Measurements from ENCODE around the gene EEA1. TPM values are rescaled to one million over a fixed set of nuclear protein-coding genes. Genes with fewer than 3 reads are reported as not detected.

Gene EEA1
- total RNA-seq, 1 donor from 2014 or later, result 9.2 TPM

- no peaks in the 10 kb centered on the region for H3K27me3 ChIP-seq (ENCODE audit: control insufficient read depth, insufficient read depth, low read length)
- no peak for TF ChIP-seq CTCF (IDR thresholded peaks at IDR 0.05; ENCODE audit: insufficient read depth, low read length, poor library complexity, severe bottlenecking)
- no peaks in the 10 kb centered on the region for H3K36me3 ChIP-seq (ENCODE audit: control insufficient read depth, insufficient read depth, low read length)
- no peak for DNase-seq (ENCODE audit: low read depth)
- H3K4me3 ChIP-seq (ENCODE audit: low read depth, low read length), result no peak overlapping the region
Observed at GRCh38 chr12:92930421-92930820, 1.3 kb upstream of the EEA1 start.

- no peak for DNase-seq (ENCODE audit: low read depth)
- Histone ChIP-seq H3K27me3 (ENCODE audit: control insufficient read depth, insufficient read depth, low read length) (no peaks in the 10 kb centered on the region), H3K36me3 (ENCODE audit: control insufficient read depth, insufficient read depth, low read length) (no peaks in the 10 kb centered on the region), H3K4me3 (ENCODE audit: low read depth, low read length) (peak overlapping the region; percentile 78)
- no peak for TF ChIP-seq CTCF (IDR thresholded peaks at IDR 0.05; ENCODE audit: insufficient read depth, low read length, poor library complexity, severe bottlenecking)
Observed at GRCh38 chr12:92929983-92930382, 888 bp upstream of the EEA1 start.

- Histone ChIP-seq H3K27me3 (ENCODE audit: control insufficient read depth, insufficient read depth, low read length) (no peaks in the 10 kb centered on the region), H3K36me3 (ENCODE audit: control insufficient read depth, insufficient read depth, low read length) (no peaks in the 10 kb centered on the region), H3K4me3 (ENCODE audit: low read depth, low read length) (peak overlapping the region; percentile 88)
- no peak for TF ChIP-seq CTCF (IDR thresholded peaks at IDR 0.05; ENCODE audit: insufficient read depth, low read length, poor library complexity, severe bottlenecking)
- DNase-seq (ENCODE audit: low read depth), result no peak
Observed at GRCh38 chr12:92928421-92928961, 604 bp downstream of the EEA1 start.

- TF ChIP-seq CTCF (IDR thresholded peaks at IDR 0.05; ENCODE audit: insufficient read depth, low read length, poor library complexity, severe bottlenecking), result no peak
- peak; percentile 50 for DNase-seq (ENCODE audit: low read depth)
- Histone ChIP-seq H3K27me3 (ENCODE audit: control insufficient read depth, insufficient read depth, low read length) (no peaks in the 10 kb centered on the region), H3K4me3 (ENCODE audit: low read depth, low read length) (peak overlapping the region; percentile 88), H3K36me3 (ENCODE audit: control insufficient read depth, insufficient read depth, low read length) (no peaks in the 10 kb centered on the region)
Observed at GRCh38 chr12:92927436-92928281, 1.4 kb downstream of the EEA1 start.

- no peaks in the 10 kb centered on the region for H3K36me3 ChIP-seq (ENCODE audit: control insufficient read depth, insufficient read depth, low read length)
- no peaks in the 10 kb centered on the region for H3K27me3 ChIP-seq (ENCODE audit: control insufficient read depth, insufficient read depth, low read length)
- TF ChIP-seq CTCF (IDR thresholded peaks at IDR 0.05; ENCODE audit: insufficient read depth, low read length, poor library complexity, severe bottlenecking), result peak; percentile 20
- no peak overlapping the region for H3K4me3 ChIP-seq (ENCODE audit: low read depth, low read length)
- no peak for DNase-seq (ENCODE audit: low read depth)
Observed at GRCh38 chr12:92927055-92927435, 2.0 kb downstream of the EEA1 start.
